HG03159 (cell line): ENCODE results near the gene ZNF493.

Experiments
- ATAC-seq: cut with Tn5 transposase; IDR thresholded peaks from one replicate; pipeline ENCODE4 v1.9.1; 2021; ENCODE audit warnings: mild to moderate bottlenecking, moderate library complexity; ENCODE audit not compliant: unreplicated experiment

The ZNF493 gene

DNA sequence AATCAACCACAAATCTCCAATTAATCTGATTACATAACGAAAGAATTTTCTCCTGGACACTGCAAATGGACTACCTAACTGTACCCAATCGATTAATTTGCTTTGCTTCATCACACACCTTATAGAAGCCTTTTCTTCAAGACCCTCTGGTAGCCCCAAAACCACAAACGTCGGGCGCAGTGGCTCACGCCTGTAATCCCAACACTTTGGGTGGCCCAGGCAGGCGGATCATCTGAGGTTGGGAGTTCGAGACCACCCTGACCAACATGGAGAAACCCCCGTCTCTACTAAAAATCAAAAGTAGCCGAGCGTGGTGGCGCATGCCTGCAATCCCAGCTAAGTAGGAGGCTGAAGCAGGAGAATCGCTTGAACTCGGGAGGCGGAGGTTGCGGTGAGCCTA, 65.6 kb downstream of the ZNF493 start:
- no peak for ATAC-seq

DNA sequence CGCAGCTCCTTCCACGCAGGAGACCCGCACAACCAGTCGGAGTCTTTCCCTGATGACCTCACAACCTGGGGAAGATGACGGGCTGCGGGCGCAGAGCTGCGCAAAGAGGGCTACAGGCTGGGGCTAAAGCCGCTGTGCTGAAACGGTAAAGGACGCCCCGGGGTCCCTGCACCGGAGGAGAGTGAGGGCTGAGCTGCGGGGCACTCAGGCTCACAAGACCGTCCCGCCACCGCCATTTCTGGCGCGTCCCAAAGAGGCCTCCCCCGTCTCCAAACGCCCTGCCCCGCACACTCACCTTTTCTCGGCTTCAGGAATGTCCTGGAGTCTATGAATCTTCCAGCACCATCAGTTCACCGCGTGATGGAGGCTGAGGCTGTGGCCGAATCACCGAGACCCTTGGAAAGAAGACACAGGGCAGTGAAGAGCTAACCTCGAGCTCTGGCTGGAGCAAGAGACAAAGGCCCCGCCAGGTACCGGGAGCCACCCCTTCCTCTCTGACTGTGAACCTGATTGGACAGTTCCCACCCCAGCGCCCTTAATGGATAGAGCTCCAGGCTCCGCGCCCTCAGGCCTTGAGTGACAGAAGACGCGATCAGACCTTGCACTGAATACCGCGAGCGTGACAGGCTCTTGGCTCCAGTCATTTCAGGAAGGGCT, 66.6 kb downstream of the ZNF493 start:
- peak; percentile 80 for ATAC-seq

DNA sequence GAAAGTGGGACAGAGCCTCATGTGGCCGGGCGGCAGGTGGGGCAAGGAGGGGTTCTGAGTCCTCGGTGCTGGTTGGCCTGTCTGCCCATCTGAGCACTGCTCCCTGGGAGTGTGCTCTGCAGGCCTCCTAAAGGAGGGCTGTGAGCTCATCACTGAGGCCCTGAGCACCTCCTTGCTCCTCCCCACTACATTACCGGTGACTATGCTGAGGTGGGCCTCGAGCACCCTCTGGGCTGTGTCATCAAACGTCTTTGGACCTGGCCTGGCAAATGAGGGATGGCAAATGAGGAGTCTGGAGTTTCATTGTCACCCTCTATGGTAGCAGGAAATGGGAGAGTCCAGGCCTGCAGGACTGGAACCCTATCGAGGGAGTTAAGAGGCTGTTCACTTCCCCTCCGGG, 69.7 kb downstream of the ZNF493 start:
- ATAC-seq, result no peak

DNA sequence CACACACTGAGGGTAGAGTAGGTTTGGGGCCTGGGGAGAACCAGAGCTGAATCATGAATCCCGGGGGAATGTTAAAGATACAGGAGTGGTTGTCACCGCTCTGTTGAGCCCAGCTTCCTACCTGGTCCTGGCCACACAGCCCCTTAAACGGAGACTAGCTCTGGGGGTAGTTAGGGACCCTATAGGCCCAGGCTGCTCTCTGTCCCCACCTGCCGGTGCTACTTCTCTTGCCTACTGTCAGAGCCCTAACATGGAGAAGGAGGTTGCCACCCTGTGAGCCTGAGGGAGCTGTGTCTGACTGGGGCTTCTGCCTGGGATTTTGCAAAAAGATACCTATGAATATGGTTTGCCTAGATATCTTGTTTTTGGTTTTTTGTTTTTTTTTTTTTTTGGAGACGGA, 71.9 kb downstream of the ZNF493 start:
- no peak for ATAC-seq

DNA sequence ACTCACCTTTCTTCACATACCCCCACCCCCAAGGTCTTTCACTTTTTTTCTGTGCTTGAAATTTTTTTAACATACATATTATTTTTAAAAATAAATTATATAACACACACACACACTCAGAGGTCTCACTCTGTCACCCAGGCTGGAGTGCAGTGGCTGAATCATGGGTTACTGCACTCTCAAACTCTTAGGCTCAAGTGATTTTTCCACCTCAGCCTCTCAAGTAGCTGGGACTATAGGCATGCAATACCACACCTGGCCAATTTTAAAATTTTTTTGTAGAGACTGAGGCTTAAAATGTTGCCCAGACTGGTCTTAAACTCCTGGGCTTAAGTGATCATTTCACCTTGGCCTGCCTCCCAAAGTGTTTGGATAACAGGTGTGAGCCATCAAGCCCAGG, 75.6 kb downstream of the ZNF493 start:
- ATAC-seq, result no peak

DNA sequence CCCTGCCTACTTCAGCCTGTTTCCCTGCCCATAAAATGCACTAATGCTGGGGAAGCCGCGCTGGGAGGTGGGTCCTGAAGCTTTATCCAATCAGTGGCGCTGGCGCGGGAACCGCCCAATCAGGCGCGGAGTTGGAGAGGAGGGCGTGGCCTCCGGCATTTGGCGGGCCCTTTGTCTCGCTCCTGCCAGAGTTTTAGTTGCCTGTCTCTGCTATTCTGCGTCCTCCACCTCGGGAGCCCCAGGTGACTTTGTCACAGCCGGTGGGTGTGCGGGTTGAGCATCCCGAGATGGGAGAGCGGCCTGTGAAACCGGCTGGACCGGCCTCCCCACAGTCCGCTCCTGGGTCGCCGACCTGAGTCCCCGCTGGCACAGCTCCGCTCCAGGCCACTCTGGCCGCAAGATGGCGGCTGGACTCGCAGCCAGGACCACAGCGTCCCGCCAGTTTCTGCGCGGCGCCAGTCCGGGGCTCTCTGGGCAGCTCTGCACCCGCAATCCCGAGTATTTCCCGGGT, 77.8 kb downstream of the ZNF493 start:
- ATAC-seq, result peak; percentile 61
